ENCODE data around the gene USP17L17. TPM values are rescaled to one million over a fixed set of nuclear protein-coding genes. Genes with fewer than 3 reads are reported as not detected.
"Not testable (repeated sequence)": the region's sequence is repeated elsewhere in the genome, so short reads cannot be mapped to it uniquely, and the experiment has no call there.

Gene USP17L17
- not detected for total RNA-seq

DNA sequence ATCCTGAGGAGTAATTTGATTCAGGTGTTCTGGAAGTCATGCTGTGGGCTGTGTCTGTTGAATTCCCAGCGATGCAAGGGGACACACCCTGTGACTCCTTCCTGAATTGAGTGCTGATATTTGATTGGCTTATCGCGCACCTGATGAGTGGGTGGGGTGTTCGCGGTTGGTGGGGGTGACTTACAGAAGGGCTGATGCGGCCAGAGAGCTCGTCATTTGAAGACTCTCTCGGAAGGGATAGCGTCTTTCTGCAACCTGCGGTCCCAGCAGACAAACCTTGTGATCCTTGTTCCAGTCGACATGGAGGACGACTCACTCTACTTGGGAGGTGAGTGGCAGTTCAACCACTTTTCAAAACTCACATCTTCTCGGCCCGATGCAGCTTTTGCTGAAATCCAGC is at the start of gene USP17L17:
USP17L17 (plus strand) TSS at position 301 of the 400 bp plus-strand sequence; CDS start at position 301, 0 bp downstream.
- H3K4me3 Mint-ChIP-seq; DNase-seq (ENCODE audit: low spot score); H3K36me3 Mint-ChIP-seq; H3K9me3 Mint-ChIP-seq; H3K4me1 Mint-ChIP-seq (ENCODE audit: low read depth in 2 of 2); H3K27ac Mint-ChIP-seq; H3K27me3 Mint-ChIP-seq; ATAC-seq: not testable (repeated sequence)

- not testable (repeated sequence) for H3K27ac Mint-ChIP-seq; H3K36me3 Mint-ChIP-seq; H3K4me3 Mint-ChIP-seq; ATAC-seq; DNase-seq (ENCODE audit: low spot score); H3K27me3 Mint-ChIP-seq; H3K4me1 Mint-ChIP-seq (ENCODE audit: low read depth in 2 of 2); H3K9me3 Mint-ChIP-seq
These were observed 33.3 kb upstream of the USP17L17 start, which contains the start of gene USP17L10 for GRCh38 chr4:9210357-9210756. TSS of gene USP17L10 (plus strand) at chr4:9210657. CDS start at chr4:9210657, 0 bp downstream.

DNA sequence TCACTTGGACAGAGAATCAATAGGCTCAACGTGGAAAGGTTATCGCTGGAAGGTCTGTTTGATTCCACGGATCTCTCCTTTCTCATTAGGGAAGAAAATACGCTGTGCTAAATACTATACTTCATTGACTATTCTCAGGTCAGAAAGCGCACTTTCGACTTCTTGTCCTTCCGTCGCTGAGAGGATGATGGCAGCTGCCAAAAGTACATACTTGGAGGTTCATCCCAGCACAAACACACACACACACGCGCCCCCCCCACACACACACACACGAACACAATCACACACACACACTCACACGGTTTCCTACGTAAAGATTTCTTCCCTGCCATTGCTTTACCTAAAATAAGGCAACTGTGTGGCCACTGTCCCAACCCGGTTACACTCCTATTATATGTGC is 29.0 kb upstream of the USP17L17 start:
- H3K4me1 Mint-ChIP-seq (ENCODE audit: low read depth in 2 of 2); H3K27ac Mint-ChIP-seq; H3K36me3 Mint-ChIP-seq; H3K9me3 Mint-ChIP-seq; H3K4me3 Mint-ChIP-seq; ATAC-seq; DNase-seq (ENCODE audit: low spot score); H3K27me3 Mint-ChIP-seq: not testable (repeated sequence)

DNA sequence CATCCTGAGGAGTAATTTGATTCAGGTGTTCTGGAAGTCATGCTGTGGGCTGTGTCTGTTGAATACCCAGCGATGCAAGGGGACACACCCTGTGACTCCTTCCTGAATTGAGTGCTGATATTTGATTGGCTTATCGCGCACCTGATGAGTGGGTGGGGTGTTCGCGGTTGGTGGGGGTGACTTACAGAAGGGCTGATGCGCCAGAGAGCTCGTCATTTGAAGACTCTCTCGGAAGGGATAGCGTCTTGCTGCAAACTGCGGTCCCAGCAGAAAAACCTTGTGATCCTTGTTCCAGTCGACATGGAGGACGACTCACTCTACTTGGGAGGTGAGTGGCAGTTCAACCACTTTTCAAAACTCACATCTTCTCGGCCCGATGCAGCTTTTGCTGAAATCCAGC is 28.6 kb upstream of the USP17L17 start, which contains the start of gene USP17L11:
USP17L11 (plus strand) TSS at position 301 of the 400 bp plus-strand sequence; CDS start at position 301, 0 bp downstream.
- not testable (repeated sequence) for H3K27ac Mint-ChIP-seq

DNA sequence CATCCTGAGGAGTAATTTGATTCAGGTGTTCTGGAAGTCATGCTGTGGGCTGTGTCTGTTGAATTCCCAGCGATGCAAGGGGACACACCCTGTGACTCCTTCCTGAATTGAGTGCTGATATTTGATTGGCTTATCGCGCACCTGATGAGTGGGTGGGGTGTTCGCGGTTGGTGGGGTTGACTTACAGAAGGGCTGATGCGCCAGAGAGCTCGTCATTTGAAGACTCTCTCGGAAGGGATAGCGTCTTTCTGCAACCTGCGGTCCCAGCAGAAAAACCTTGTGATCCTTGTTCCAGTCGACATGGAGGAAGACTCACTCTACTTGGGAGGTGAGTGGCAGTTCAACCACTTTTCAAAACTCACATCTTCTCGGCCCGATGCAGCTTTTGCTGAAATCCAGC is 23.8 kb upstream of the USP17L17 start, which contains the start of gene USP17L12:
USP17L12 (plus strand) TSS at position 301 of the 400 bp plus-strand sequence; CDS start at position 301, 0 bp downstream.
- not testable (repeated sequence) for H3K4me1 Mint-ChIP-seq (ENCODE audit: low read depth in 2 of 2); H3K36me3 Mint-ChIP-seq; DNase-seq (ENCODE audit: low spot score); H3K4me3 Mint-ChIP-seq; H3K27ac Mint-ChIP-seq; ATAC-seq; H3K9me3 Mint-ChIP-seq; H3K27me3 Mint-ChIP-seq

More for the DNA sequence above, 28.6 kb upstream of the USP17L17 start, which contains the start of gene USP17L11:
- not testable (repeated sequence) for ATAC-seq; H3K4me1 Mint-ChIP-seq (ENCODE audit: low read depth in 2 of 2); H3K27me3 Mint-ChIP-seq; H3K4me3 Mint-ChIP-seq; DNase-seq (ENCODE audit: low spot score); H3K9me3 Mint-ChIP-seq; H3K36me3 Mint-ChIP-seq

DNA sequence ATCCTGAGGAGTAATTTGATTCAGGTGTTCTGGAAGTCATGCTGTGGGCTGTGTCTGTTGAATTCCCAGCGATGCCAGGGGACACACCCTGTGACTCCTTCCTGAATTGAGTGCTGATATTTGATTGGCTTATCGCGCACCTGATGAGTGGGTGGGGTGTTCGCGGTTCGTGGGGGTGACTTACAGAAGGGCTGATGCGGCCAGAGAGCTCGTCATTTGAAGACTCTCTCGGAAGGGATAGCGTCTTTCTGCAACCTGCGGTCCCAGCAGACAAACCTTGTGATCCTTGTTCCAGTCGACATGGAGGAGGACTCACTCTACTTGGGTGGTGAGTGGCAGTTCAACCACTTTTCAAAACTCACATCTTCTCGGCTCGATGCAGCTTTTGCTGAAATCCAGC is 19.1 kb upstream of the USP17L17 start, which contains the start of gene USP17L13:
USP17L13 (plus strand) TSS at position 301 of the 400 bp plus-strand sequence; CDS start at position 301, 0 bp downstream.
- not testable (repeated sequence) for DNase-seq (ENCODE audit: low spot score); H3K4me1 Mint-ChIP-seq (ENCODE audit: low read depth in 2 of 2); H3K36me3 Mint-ChIP-seq; H3K4me3 Mint-ChIP-seq; ATAC-seq; H3K27ac Mint-ChIP-seq; H3K27me3 Mint-ChIP-seq; H3K9me3 Mint-ChIP-seq

DNA sequence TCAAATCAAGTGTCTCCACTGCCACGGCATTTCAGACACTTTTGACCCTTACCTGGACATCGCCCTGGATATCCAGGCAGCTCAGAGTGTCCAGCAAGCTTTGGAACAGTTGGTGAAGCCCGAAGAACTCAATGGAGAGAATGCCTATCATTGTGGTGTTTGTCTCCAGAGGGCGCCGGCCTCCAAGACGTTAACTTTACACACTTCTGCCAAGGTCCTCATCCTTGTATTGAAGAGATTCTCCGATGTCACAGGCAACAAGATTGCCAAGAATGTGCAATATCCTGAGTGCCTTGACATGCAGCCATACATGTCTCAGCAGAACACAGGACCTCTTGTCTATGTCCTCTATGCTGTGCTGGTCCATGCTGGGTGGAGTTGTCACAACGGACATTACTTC is 13.4 kb upstream of the USP17L17 start:
- not testable (repeated sequence) for H3K27ac Mint-ChIP-seq; H3K9me3 Mint-ChIP-seq; DNase-seq (ENCODE audit: low spot score); H3K36me3 Mint-ChIP-seq; H3K27me3 Mint-ChIP-seq; H3K4me1 Mint-ChIP-seq (ENCODE audit: low read depth in 2 of 2); ATAC-seq; H3K4me3 Mint-ChIP-seq

DNA sequence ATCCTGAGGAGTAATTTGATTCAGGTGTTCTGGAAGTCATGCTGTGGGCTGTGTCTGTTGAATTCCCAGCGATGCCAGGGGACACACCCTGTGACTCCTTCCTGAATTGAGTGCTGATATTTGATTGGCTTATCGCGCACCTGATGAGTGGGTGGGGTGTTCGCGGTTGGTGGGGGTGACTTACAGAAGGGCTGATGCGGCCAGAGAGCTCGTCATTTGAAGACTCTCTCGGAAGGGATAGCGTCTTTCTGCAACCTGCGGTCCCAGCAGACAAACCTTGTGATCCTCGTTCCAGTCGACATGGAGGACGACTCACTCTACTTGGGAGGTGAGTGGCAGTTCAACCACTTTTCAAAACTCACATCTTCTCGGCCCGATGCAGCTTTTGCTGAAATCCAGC is 9.6 kb upstream of the USP17L17 start, which contains the start of gene USP17L15:
USP17L15 (plus strand) TSS at position 301 of the 400 bp plus-strand sequence; CDS start at position 301, 0 bp downstream.
- H3K4me3 Mint-ChIP-seq; H3K27me3 Mint-ChIP-seq; H3K9me3 Mint-ChIP-seq; DNase-seq (ENCODE audit: low spot score); H3K4me1 Mint-ChIP-seq (ENCODE audit: low read depth in 2 of 2); ATAC-seq; H3K27ac Mint-ChIP-seq; H3K36me3 Mint-ChIP-seq: not testable (repeated sequence)

- DNase-seq (ENCODE audit: low spot score): peak; percentile 31
- H3K9me3 Mint-ChIP-seq: not testable (repeated sequence)
These were observed 5.2 kb upstream of the USP17L17 start for GRCh38 chr4:9238461-9238860.

GRCh38 chr4:9247953-9248680 is 4.4 kb downstream of the USP17L17 start, which contains the start of gene USP17L18:
TSS of gene USP17L18 (plus strand) at chr4:9248630. CDS start at chr4:9248630, 0 bp downstream.
- not testable (repeated sequence) for ATAC-seq; H3K4me3 Mint-ChIP-seq; H3K9me3 Mint-ChIP-seq; H3K27ac Mint-ChIP-seq; H3K27me3 Mint-ChIP-seq; H3K36me3 Mint-ChIP-seq; H3K4me1 Mint-ChIP-seq (ENCODE audit: low read depth in 2 of 2)
- DNase-seq (ENCODE audit: low spot score): peak; percentile 44

More at GRCh38 chr4:9238461-9238860, 5.2 kb upstream of the USP17L17 start:
- not testable (repeated sequence) for H3K36me3 Mint-ChIP-seq; H3K27me3 Mint-ChIP-seq; H3K4me1 Mint-ChIP-seq (ENCODE audit: low read depth in 2 of 2); H3K4me3 Mint-ChIP-seq; H3K27ac Mint-ChIP-seq; ATAC-seq

- H3K27ac Mint-ChIP-seq; DNase-seq (ENCODE audit: low spot score); H3K4me1 Mint-ChIP-seq (ENCODE audit: low read depth in 2 of 2); H3K27me3 Mint-ChIP-seq; H3K4me3 Mint-ChIP-seq; H3K36me3 Mint-ChIP-seq; H3K9me3 Mint-ChIP-seq; ATAC-seq: not testable (repeated sequence)
These were observed 9.4 kb downstream of the USP17L17 start, which contains the start of gene USP17L19 for GRCh38 chr4:9253078-9253477. TSS of gene USP17L19 (plus strand) at chr4:9253378. CDS start at chr4:9253378, 0 bp downstream.

GRCh38 chr4:9257824-9258223 is 14.1 kb downstream of the USP17L17 start, which contains the start of gene USP17L20:
TSS of gene USP17L20 (plus strand) at chr4:9258124. CDS start at chr4:9258124, 0 bp downstream.
- not testable (repeated sequence) for H3K27ac Mint-ChIP-seq; H3K4me3 Mint-ChIP-seq; H3K27me3 Mint-ChIP-seq; ATAC-seq; H3K36me3 Mint-ChIP-seq; DNase-seq (ENCODE audit: low spot score); H3K4me1 Mint-ChIP-seq (ENCODE audit: low read depth in 2 of 2); H3K9me3 Mint-ChIP-seq

DNA sequence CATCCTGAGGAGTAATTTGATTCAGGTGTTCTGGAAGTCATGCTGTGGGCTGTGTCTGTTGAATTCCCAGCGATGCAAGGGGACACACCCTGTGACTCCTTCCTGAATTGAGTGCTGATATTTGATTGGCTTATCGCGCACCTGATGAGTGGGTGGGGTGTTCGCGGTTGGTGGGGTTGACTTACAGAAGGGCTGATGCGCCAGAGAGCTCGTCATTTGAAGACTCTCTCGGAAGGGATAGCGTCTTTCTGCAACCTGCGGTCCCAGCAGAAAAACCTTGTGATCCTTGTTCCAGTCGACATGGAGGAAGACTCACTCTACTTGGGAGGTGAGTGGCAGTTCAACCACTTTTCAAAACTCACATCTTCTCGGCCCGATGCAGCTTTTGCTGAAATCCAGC is 18.9 kb downstream of the USP17L17 start, which contains the start of gene USP17L21:
USP17L21 (plus strand) TSS at position 301 of the 400 bp plus-strand sequence; CDS start at position 301, 0 bp downstream.
- not testable (repeated sequence) for H3K27me3 Mint-ChIP-seq; H3K27ac Mint-ChIP-seq; ATAC-seq; H3K9me3 Mint-ChIP-seq; H3K4me1 Mint-ChIP-seq (ENCODE audit: low read depth in 2 of 2); DNase-seq (ENCODE audit: low spot score); H3K4me3 Mint-ChIP-seq; H3K36me3 Mint-ChIP-seq

- not testable (repeated sequence) for H3K4me1 Mint-ChIP-seq (ENCODE audit: low read depth in 2 of 2); H3K9me3 Mint-ChIP-seq; DNase-seq (ENCODE audit: low spot score); H3K27ac Mint-ChIP-seq; H3K4me3 Mint-ChIP-seq; H3K27me3 Mint-ChIP-seq; H3K36me3 Mint-ChIP-seq; ATAC-seq
These were observed 23.6 kb downstream of the USP17L17 start, which contains the start of gene USP17L22 for GRCh38 chr4:9267319-9267718. TSS of gene USP17L22 (plus strand) at chr4:9267619. CDS start at chr4:9267619, 0 bp downstream.

Measured in natural killer cell treated with Interleukin-12 subunit alpha and Interleukin-12 subunit beta and Interleukin-15 and Interleukin-18, amount 100 ng/mL, for 72 hours (primary cell).